ENCODE measurements around the gene RBMS1. TPM values are rescaled to one million over a fixed set of nuclear protein-coding genes. Genes with fewer than 3 reads are reported as not detected.
A peak's percentile ranks its signal among the peaks of the same experiment; 100 is the strongest.

The RBMS1 gene
- total RNA-seq, 1 donor from 2014 or later: 148 TPM

DNA sequence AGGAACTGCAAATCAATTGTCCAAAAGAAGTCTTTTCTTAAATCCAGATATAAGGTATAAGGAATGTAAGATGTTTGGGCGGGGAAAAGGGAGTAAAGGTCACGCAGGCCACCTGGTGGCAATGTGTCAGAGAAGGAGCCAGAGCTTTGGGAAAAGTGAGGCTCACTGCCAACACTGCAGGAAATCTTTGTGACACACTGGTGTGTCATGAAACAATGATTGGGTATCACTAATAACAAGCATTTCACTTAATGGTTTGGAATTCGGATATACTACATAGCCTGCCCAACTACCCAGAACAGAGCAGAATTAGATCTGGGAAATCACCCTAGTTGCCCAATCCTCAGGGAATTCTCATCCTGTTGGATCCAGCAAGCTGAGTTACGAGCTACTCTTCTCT is 61.0 kb downstream of the RBMS1 start:
- no peak overlapping the region for H3K4me3 ChIP-seq (ENCODE audit: insufficient read depth, low read depth, low read length)
- Mint-ChIP-seq H3K4me3 (ENCODE audit: unreplicated experiment) (no peak overlapping the region), H3K4me1 (ENCODE audit: low read depth, unreplicated experiment) (peaks cover 20% of the 10 kb centered on the region), H3K27me3 (ENCODE audit: low read depth, unreplicated experiment) (no peaks in the 10 kb centered on the region), H3K9me3 (ENCODE audit: unreplicated experiment) (peaks cover 6% of the 10 kb centered on the region), H3K27ac (ENCODE audit: unreplicated experiment) (no peak overlapping the region), H3K36me3 (ENCODE audit: low read depth, unreplicated experiment) (peaks cover 27% of the 10 kb centered on the region)
- H4K20me1 ChIP-seq (ENCODE audit: insufficient read depth, low read length): peaks cover 17% of the 10 kb centered on the region
- TF ChIP-seq EZH2 (IDR thresholded peaks at IDR 0.05; ENCODE audit: insufficient read depth, low read length): no peak
- TF ChIP-seq, protein P1, sequence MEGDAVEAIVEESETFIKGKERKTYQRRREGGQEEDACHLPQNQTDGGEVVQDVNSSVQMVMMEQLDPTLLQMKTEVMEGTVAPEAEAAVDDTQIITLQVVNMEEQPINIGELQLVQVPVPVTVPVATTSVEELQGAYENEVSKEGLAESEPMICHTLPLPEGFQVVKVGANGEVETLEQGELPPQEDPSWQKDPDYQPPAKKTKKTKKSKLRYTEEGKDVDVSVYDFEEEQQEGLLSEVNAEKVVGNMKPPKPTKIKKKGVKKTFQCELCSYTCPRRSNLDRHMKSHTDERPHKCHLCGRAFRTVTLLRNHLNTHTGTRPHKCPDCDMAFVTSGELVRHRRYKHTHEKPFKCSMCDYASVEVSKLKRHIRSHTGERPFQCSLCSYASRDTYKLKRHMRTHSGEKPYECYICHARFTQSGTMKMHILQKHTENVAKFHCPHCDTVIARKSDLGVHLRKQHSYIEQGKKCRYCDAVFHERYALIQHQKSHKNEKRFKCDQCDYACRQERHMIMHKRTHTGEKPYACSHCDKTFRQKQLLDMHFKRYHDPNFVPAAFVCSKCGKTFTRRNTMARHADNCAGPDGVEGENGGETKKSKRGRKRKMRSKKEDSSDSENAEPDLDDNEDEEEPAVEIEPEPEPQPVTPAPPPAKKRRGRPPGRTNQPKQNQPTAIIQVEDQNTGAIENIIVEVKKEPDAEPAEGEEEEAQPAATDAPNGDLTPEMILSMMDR (IDR thresholded peaks at IDR 0.05; ENCODE audit: insufficient read depth, low read depth, low read length): no peak
- no peaks in the 10 kb centered on the region for H3K36me3 ChIP-seq (ENCODE audit: insufficient read depth, low read length)
- FAIRE-seq: peak; percentile 86
- H3K4me2 ChIP-seq (ENCODE audit: low read length): peak overlapping the region; percentile 57
- H3K4me1 ChIP-seq (ENCODE audit: insufficient read depth, low read length): peaks cover 27% of the 10 kb centered on the region
- H3K79me2 ChIP-seq (ENCODE audit: insufficient read depth, low read length): peaks cover 48% of the 10 kb centered on the region
- no peak overlapping the region for H2AFZ ChIP-seq (ENCODE audit: low read depth, low read length)
- peak; percentile 79 for DNase-seq (ENCODE audit: low read depth)
- no peak overlapping the region for H3K9ac ChIP-seq (ENCODE audit: low read length)
- H3K27me3 ChIP-seq (ENCODE audit: insufficient read depth, low read length): no peaks in the 10 kb centered on the region
- peak overlapping the region; percentile 66 for H3K27ac ChIP-seq (ENCODE audit: low read depth, low read length)
- H3K9me3 ChIP-seq (ENCODE audit: insufficient read depth, low read depth, low read length): no peaks in the 10 kb centered on the region

- no peak overlapping the region for H3K4me3 ChIP-seq (ENCODE audit: insufficient read depth, low read depth, low read length)
- H3K36me3 ChIP-seq (ENCODE audit: insufficient read depth, low read length): no peaks in the 10 kb centered on the region
- peaks cover 30% of the 10 kb centered on the region for H3K4me1 Mint-ChIP-seq (ENCODE audit: low read depth, unreplicated experiment)
- DNase-seq (ENCODE audit: low read depth): no peak
- H3K4me2 ChIP-seq (ENCODE audit: low read length): no peak overlapping the region
- no peak overlapping the region for H3K4me3 Mint-ChIP-seq (ENCODE audit: unreplicated experiment)
- H3K9me3 ChIP-seq (ENCODE audit: insufficient read depth, low read depth, low read length): no peaks in the 10 kb centered on the region
- peaks cover 19% of the 10 kb centered on the region for H3K36me3 Mint-ChIP-seq (ENCODE audit: low read depth, unreplicated experiment)
- no peak for TF ChIP-seq EZH2 (IDR thresholded peaks at IDR 0.05; ENCODE audit: insufficient read depth, low read length)
- TF ChIP-seq, protein P1 (IDR thresholded peaks at IDR 0.05; ENCODE audit: insufficient read depth, low read depth, low read length): no peak
- no peaks in the 10 kb centered on the region for H3K27me3 ChIP-seq (ENCODE audit: insufficient read depth, low read length)
- no peak overlapping the region for H3K27ac Mint-ChIP-seq (ENCODE audit: unreplicated experiment)
- peaks cover 42% of the 10 kb centered on the region for H3K79me2 ChIP-seq (ENCODE audit: insufficient read depth, low read length)
- no peaks in the 10 kb centered on the region for H3K27me3 Mint-ChIP-seq (ENCODE audit: low read depth, unreplicated experiment)
- no peak overlapping the region for H3K27ac ChIP-seq (ENCODE audit: low read depth, low read length)
- peaks cover 11% of the 10 kb centered on the region for H4K20me1 ChIP-seq (ENCODE audit: insufficient read depth, low read length)
- H3K9me3 Mint-ChIP-seq (ENCODE audit: unreplicated experiment): peaks cover 6% of the 10 kb centered on the region
- no peak for FAIRE-seq
- H2AFZ ChIP-seq (ENCODE audit: low read depth, low read length): no peak overlapping the region
- H3K9ac ChIP-seq (ENCODE audit: low read length): no peak overlapping the region
- peaks cover 27% of the 10 kb centered on the region for H3K4me1 ChIP-seq (ENCODE audit: insufficient read depth, low read length)
Measured at GRCh38 chr2:160431441-160431840, 62.2 kb downstream of the RBMS1 start.

GRCh38 chr2:160430001-160430344 is 63.6 kb downstream of the RBMS1 start:
- Mint-ChIP-seq H3K27me3 (ENCODE audit: low read depth, unreplicated experiment) (no peaks in the 10 kb centered on the region), H3K36me3 (ENCODE audit: low read depth, unreplicated experiment) (peaks cover 13% of the 10 kb centered on the region), H3K4me3 (ENCODE audit: unreplicated experiment) (no peak overlapping the region), H3K27ac (ENCODE audit: unreplicated experiment) (peak overlapping the region; percentile 26), H3K4me1 (ENCODE audit: low read depth, unreplicated experiment) (peaks cover 39% of the 10 kb centered on the region), H3K9me3 (ENCODE audit: unreplicated experiment) (peaks cover 6% of the 10 kb centered on the region)
- Histone ChIP-seq H3K4me3 (ENCODE audit: insufficient read depth, low read depth, low read length) (no peak overlapping the region), H2AFZ (ENCODE audit: low read depth, low read length) (no peak overlapping the region), H4K20me1 (ENCODE audit: insufficient read depth, low read length) (peaks cover 2% of the 10 kb centered on the region), H3K9ac (ENCODE audit: low read length) (no peak overlapping the region), H3K4me2 (ENCODE audit: low read length) (no peak overlapping the region), H3K79me2 (ENCODE audit: insufficient read depth, low read length) (peaks cover 30% of the 10 kb centered on the region), H3K27ac (ENCODE audit: low read depth, low read length) (no peak overlapping the region), H3K9me3 (ENCODE audit: insufficient read depth, low read depth, low read length) (no peaks in the 10 kb centered on the region), H3K4me1 (ENCODE audit: insufficient read depth, low read length) (peaks cover 25% of the 10 kb centered on the region), H3K36me3 (ENCODE audit: insufficient read depth, low read length) (no peaks in the 10 kb centered on the region), H3K27me3 (ENCODE audit: insufficient read depth, low read length) (no peaks in the 10 kb centered on the region)
- no peak for DNase-seq (ENCODE audit: low read depth)
- FAIRE-seq: no peak
- TF ChIP-seq EZH2 (IDR thresholded peaks at IDR 0.05; ENCODE audit: insufficient read depth, low read length): no peak
- TF ChIP-seq, protein P1 (IDR thresholded peaks at IDR 0.05; ENCODE audit: insufficient read depth, low read depth, low read length): no peak
